HepG2 (cell line): Measurements from ENCODE around the gene LHB. TPM values are rescaled to one million over a fixed set of nuclear protein-coding genes. Genes with fewer than 3 reads are reported as not detected.
A peak's percentile ranks its signal among the peaks of the same experiment; 100 is the strongest.

ENCODE experiments used
- ATF4 ChIP-seq, 2 experiments: fragments of 450-650 bp in 1 of 2; sonication (generic) in 1 of 2; formaldehyde crosslinking; IDR thresholded peaks; 2 replicates each; pipeline versions ENCODE4 v1.5.0 to v1.8.0; 2020 to 2022; ENCODE audit warnings: mild to moderate bottlenecking in 1 of 2, missing genetic modification reagents in 1 of 2
- CSRNP1 ChIP-seq: sonication (generic); formaldehyde crosslinking; IDR thresholded peaks from 2 replicates; pipeline ENCODE4 v1.8.1; 2023; ENCODE audit warnings: mild to moderate bottlenecking, missing genetic modification reagents
- SKI ChIP-seq: fragments of 450-650 bp; IDR thresholded peaks from one replicate; pipeline ENCODE4 v1.6.1; 2018; ENCODE audit warnings: mild to moderate bottlenecking; ENCODE audit not compliant: partially characterized antibody
- ZNF235 ChIP-seq: sonication (generic); formaldehyde crosslinking; IDR thresholded peaks from 2 replicates; pipeline ENCODE4 v1.8.1; 2023; ENCODE audit warnings: mild to moderate bottlenecking, missing genetic modification reagents, borderline replicate concordance
- ZNF343 ChIP-seq: sonication (generic); formaldehyde crosslinking; IDR thresholded peaks from 2 replicates; pipeline ENCODE4 v1.4.0; 2020; ENCODE audit warnings: mild to moderate bottlenecking, missing genetic modification reagents
- ZNF407 ChIP-seq: sonication (generic); formaldehyde crosslinking; IDR thresholded peaks from one replicate; pipeline ENCODE4 v1.5.1; 2020; ENCODE audit warnings: mild to moderate bottlenecking, missing genetic modification reagents; ENCODE audit errors: not compliant biosample characterization
- ZNF574 ChIP-seq: sonication (generic); formaldehyde crosslinking; IDR thresholded peaks from 2 replicates; pipeline ENCODE4 v1.4.0; 2020; ENCODE audit warnings: missing genetic modification reagents
- ZNF619 ChIP-seq: sonication (generic); formaldehyde crosslinking; IDR thresholded peaks from 2 replicates; pipeline ENCODE4 v1.4.0; 2020; ENCODE audit warnings: mild to moderate bottlenecking, missing genetic modification reagents
- ZNF790 ChIP-seq: sonication (generic); formaldehyde crosslinking; IDR thresholded peaks from 2 replicates; pipeline ENCODE4 v1.8.0; 2022; ENCODE audit warnings: missing genetic modification reagents, mild to moderate bottlenecking, borderline replicate concordance
- polyA plus RNA-seq, 8 experiments: library from polyadenylated mRNA; depleted of rRNA in 3 of 8; stranded (reverse) in 7 of 8; unstranded in 1 of 8; fragments of >200 nt; fragmentation: Illumina TruSeq in 4 of 8; extraction: Trizol in 4 of 8; gene quantifications; 2 replicates each; pipeline versions ENCODE4 v1.2.1 to v1.2.3, GENCODE V29; 2011 to 2016; ENCODE audit warnings: low read depth in 4 of 8, missing spikeins in 1 of 8, mixed read lengths in 1 of 8; ENCODE audit not compliant: insufficient read depth in 1 of 8
- total RNA-seq, 5 experiments: library from RNA; depleted of rRNA; stranded (reverse); fragments of >200 nt; fragmentation: Illumina TruSeq; extraction: Trizol; gene quantifications; 2 replicates each; pipeline ENCODE4 v1.2.3, GENCODE V29; 2016; ENCODE audit warnings: low read depth in 1 of 5

Gene LHB
- total and polyA plus RNA-seq, 2 of the 13 experiments (the other 11 are each of a cell fraction or from before 2014, with no cell fraction given): not detected

- TF ChIP-seq ZNF574: 0 out of 2 replicates have a peak, but pooled peaks have one; percentile 31
- TF ChIP-seq SKI: peak; percentile 19
- no peak for TF ChIP-seq ZNF343
- peak; percentile 34; the same call in 1 of the 2 replicates for TF ChIP-seq CSRNP1
- no peak for TF ChIP-seq ZNF235 (CRISPR knock-in tag)
- no peak for TF ChIP-seq ZNF619 (CRISPR knock-in tag)
- no peak for TF ChIP-seq ATF4 (CRISPR knock-in tag; IDR thresholded peaks at IDR 0.05)
- no peak for TF ChIP-seq ZNF407 (CRISPR knock-in tag)
- no peak for TF ChIP-seq ZNF790 (CRISPR knock-in tag)
Observed at GRCh38 chr19:49056101-49056901, 39.4 kb upstream of the LHB start (continued).
